Astrocyte (in vitro differentiated cells and primary cell): ENCODE measurements around the gene FBXO8. TPM values are rescaled to one million over a fixed set of nuclear protein-coding genes. Genes with fewer than 3 reads are reported as not detected.

ENCODE experiments used
- DNase-seq: peaks from one replicate; pipeline ENCODE4 v3.0.0-alpha.2; 2010; ENCODE audit warnings: low read depth
- FAIRE-seq: peaks from 2 replicates; lab custom pipeline; 2011; peaks lifted over from hg19 to GRCh38; lab: Jason Lieb, UNC
- H2AFZ ChIP-seq: 2 replicates; pipeline ENCODE4 v1.6.0; 2012; ENCODE audit warnings: low read depth, low read length, inconsistent platforms
- H3K27ac ChIP-seq: 2 replicates; pipeline ENCODE4 v1.5.1; 2011; ENCODE audit warnings: low read depth, low read length, inconsistent platforms
- H3K27me3 ChIP-seq: 2 replicates; pipeline ENCODE4 v1.6.0; 2011; ENCODE audit warnings: low read length, inconsistent platforms; ENCODE audit not compliant: insufficient read depth
- H3K36me3 ChIP-seq: 2 replicates; pipeline ENCODE4 v1.5.1; 2011; ENCODE audit warnings: low read length, inconsistent platforms; ENCODE audit not compliant: insufficient read depth
- H3K4me1 ChIP-seq: 2 replicates; pipeline ENCODE4 v1.5.1; 2011; ENCODE audit warnings: low read length, inconsistent platforms; ENCODE audit not compliant: insufficient read depth
- H3K4me2 ChIP-seq: 2 replicates; pipeline ENCODE4 v1.6.0; 2012; ENCODE audit warnings: low read length, inconsistent platforms
- H3K4me3 ChIP-seq: 2 replicates; pipeline ENCODE4 v1.5.1; 2011; ENCODE audit warnings: low read depth, mild to moderate bottlenecking, low read length, inconsistent platforms; ENCODE audit not compliant: insufficient read depth
- H3K79me2 ChIP-seq: 2 replicates; pipeline ENCODE4 v1.6.0; 2012; ENCODE audit warnings: mild to moderate bottlenecking, low read length, inconsistent platforms; ENCODE audit not compliant: insufficient read depth
- H3K9ac ChIP-seq: 2 replicates; pipeline ENCODE4 v1.6.0; 2012; ENCODE audit warnings: mild to moderate bottlenecking, low read length, inconsistent platforms
- H3K9me3 ChIP-seq: 2 replicates; pipeline ENCODE4 v1.5.1; 2012; ENCODE audit warnings: low read depth, mild to moderate bottlenecking, low read length, inconsistent platforms; ENCODE audit not compliant: insufficient read depth
- H4K20me1 ChIP-seq: 2 replicates; pipeline ENCODE4 v1.6.0; 2012; ENCODE audit warnings: low read length, inconsistent platforms; ENCODE audit not compliant: insufficient read depth
- H3K27ac Mint-ChIP-seq: one replicate; pipeline ENCODE4 v1.8.0; 2021; ENCODE audit warnings: mild to moderate bottlenecking, mixed read lengths; ENCODE audit not compliant: unreplicated experiment
- H3K27me3 Mint-ChIP-seq: one replicate; pipeline ENCODE4 v1.8.0; 2021; ENCODE audit warnings: low read depth, mixed read lengths; ENCODE audit not compliant: unreplicated experiment
- H3K36me3 Mint-ChIP-seq: one replicate; pipeline ENCODE4 v1.8.0; 2021; ENCODE audit warnings: low read depth, mixed read lengths; ENCODE audit not compliant: unreplicated experiment
- H3K4me1 Mint-ChIP-seq: one replicate; pipeline ENCODE4 v1.8.0; 2021; ENCODE audit warnings: low read depth, mixed read lengths; ENCODE audit not compliant: unreplicated experiment
- H3K4me3 Mint-ChIP-seq: one replicate; pipeline ENCODE4 v1.8.0; 2021; ENCODE audit warnings: mild to moderate bottlenecking, moderate library complexity, mixed read lengths; ENCODE audit not compliant: unreplicated experiment
- H3K9me3 Mint-ChIP-seq: one replicate; pipeline ENCODE4 v1.8.0; 2021; ENCODE audit warnings: mild to moderate bottlenecking, mixed read lengths; ENCODE audit not compliant: unreplicated experiment
- CTCF ChIP-seq: IDR thresholded peaks from 2 replicates; pipeline ENCODE4 v1.5.1; 2011; ENCODE audit warnings: low read depth, mild to moderate bottlenecking, inconsistent platforms, low read length, moderate library complexity; ENCODE audit not compliant: insufficient read depth
- EZH2 ChIP-seq: IDR thresholded peaks from 2 replicates; pipeline ENCODE4 v1.6.1; 2012; ENCODE audit warnings: mild to moderate bottlenecking, low read length, inconsistent platforms; ENCODE audit not compliant: insufficient read depth
- total RNA-seq: library from RNA; stranded (reverse); gene quantifications from 2 replicates; pipeline ENCODE4 v1.2.1, GENCODE V29; 2021

FBXO8 gene
- total RNA-seq, 1 donor from 2014 or later: 13.1 TPM

- no peaks in the 10 kb centered on the region for H4K20me1 ChIP-seq
- Mint-ChIP-seq H3K9me3 (no peaks in the 10 kb centered on the region), H3K4me1 (peaks cover 18% of the 10 kb centered on the region), H3K36me3 (peaks cover 4% of the 10 kb centered on the region), H3K4me3 (no peak overlapping the region), H3K27me3 (no peaks in the 10 kb centered on the region), H3K27ac (no peak overlapping the region)
- H3K4me2 ChIP-seq: no peak overlapping the region
- no peak overlapping the region for H3K4me3 ChIP-seq
- FAIRE-seq (no peak), DNase-seq (no peak)
- H2AFZ ChIP-seq: no peak overlapping the region
- H3K4me1 ChIP-seq: no peaks in the 10 kb centered on the region
- no peaks in the 10 kb centered on the region for H3K79me2 ChIP-seq
- no peaks in the 10 kb centered on the region for H3K9me3 ChIP-seq
- TF ChIP-seq CTCF (no peak), EZH2 (no peak)
- H3K27me3 ChIP-seq: no peaks in the 10 kb centered on the region
- H3K36me3 ChIP-seq: no peaks in the 10 kb centered on the region
- H3K9ac ChIP-seq: no peak overlapping the region
- H3K27ac ChIP-seq: no peak overlapping the region
Observed at GRCh38 chr4:174312993-174313392, 29.5 kb upstream of the FBXO8 start.

DNA sequence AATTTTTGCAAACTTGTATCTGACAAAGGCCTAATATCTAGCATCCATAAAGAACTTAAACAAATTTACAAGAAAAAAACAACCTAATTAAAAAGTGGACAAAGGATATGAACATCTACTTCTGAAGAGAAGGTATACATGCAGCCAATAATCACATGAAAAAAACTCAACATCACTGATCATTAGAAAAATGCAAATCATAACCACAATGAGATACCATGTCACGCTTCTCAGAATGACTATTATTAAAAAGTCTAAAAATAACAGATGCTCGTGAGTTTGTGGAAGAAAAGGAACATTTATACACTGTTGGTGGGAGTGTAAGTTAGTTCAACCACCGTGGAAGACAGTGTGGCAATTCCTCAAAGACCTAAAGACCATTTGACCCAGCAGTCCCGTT lies 24.2 kb upstream of the FBXO8 start:
- Mint-ChIP-seq H3K4me3 (no peak overlapping the region), H3K27ac (no peak overlapping the region), H3K4me1 (no peaks in the 10 kb centered on the region), H3K36me3 (peaks cover 7% of the 10 kb centered on the region), H3K27me3 (no peaks in the 10 kb centered on the region), H3K9me3 (no peaks in the 10 kb centered on the region)
- Histone ChIP-seq H3K27ac (no peak overlapping the region), H4K20me1 (no peaks in the 10 kb centered on the region), H3K4me2 (no peak overlapping the region), H3K9me3 (no peaks in the 10 kb centered on the region), H3K9ac (no peak overlapping the region), H2AFZ (no peak overlapping the region), H3K36me3 (peaks cover 9% of the 10 kb centered on the region), H3K4me1 (no peaks in the 10 kb centered on the region), H3K79me2 (no peaks in the 10 kb centered on the region), H3K27me3 (no peaks in the 10 kb centered on the region), H3K4me3 (no peak overlapping the region)
- no peak for DNase-seq
- FAIRE-seq: no peak
- no peak for TF ChIP-seq EZH2
- no peak for TF ChIP-seq CTCF

GRCh38 chr4:174305961-174306360 lies 22.5 kb upstream of the FBXO8 start:
- Histone ChIP-seq H3K79me2 (no peaks in the 10 kb centered on the region), H3K4me3 (no peak overlapping the region), H3K36me3 (peaks cover 10% of the 10 kb centered on the region), H3K4me1 (no peaks in the 10 kb centered on the region), H3K9ac (no peak overlapping the region), H3K27ac (no peak overlapping the region), H4K20me1 (no peaks in the 10 kb centered on the region), H2AFZ (no peak overlapping the region), H3K4me2 (no peak overlapping the region), H3K27me3 (no peaks in the 10 kb centered on the region), H3K9me3 (no peaks in the 10 kb centered on the region)
- Mint-ChIP-seq H3K4me3 (no peak overlapping the region), H3K27me3 (no peaks in the 10 kb centered on the region), H3K4me1 (no peaks in the 10 kb centered on the region), H3K36me3 (peaks cover 4% of the 10 kb centered on the region), H3K9me3 (no peaks in the 10 kb centered on the region), H3K27ac (no peak overlapping the region)
- no peak for FAIRE-seq
- TF ChIP-seq CTCF (no peak), EZH2 (no peak)
- DNase-seq: no peak
